CD4-positive, alpha-beta T cell treated with Interferon alpha-2 for 1 hour (primary cell): ENCODE measurements around the gene ZMIZ1.

Source experiments
- DNase-seq, 2 donors: peaks; one replicate each; pipeline ENCODE4 v3.0.0-alpha.2; 2020 to 2022

ZMIZ1 gene

DNA sequence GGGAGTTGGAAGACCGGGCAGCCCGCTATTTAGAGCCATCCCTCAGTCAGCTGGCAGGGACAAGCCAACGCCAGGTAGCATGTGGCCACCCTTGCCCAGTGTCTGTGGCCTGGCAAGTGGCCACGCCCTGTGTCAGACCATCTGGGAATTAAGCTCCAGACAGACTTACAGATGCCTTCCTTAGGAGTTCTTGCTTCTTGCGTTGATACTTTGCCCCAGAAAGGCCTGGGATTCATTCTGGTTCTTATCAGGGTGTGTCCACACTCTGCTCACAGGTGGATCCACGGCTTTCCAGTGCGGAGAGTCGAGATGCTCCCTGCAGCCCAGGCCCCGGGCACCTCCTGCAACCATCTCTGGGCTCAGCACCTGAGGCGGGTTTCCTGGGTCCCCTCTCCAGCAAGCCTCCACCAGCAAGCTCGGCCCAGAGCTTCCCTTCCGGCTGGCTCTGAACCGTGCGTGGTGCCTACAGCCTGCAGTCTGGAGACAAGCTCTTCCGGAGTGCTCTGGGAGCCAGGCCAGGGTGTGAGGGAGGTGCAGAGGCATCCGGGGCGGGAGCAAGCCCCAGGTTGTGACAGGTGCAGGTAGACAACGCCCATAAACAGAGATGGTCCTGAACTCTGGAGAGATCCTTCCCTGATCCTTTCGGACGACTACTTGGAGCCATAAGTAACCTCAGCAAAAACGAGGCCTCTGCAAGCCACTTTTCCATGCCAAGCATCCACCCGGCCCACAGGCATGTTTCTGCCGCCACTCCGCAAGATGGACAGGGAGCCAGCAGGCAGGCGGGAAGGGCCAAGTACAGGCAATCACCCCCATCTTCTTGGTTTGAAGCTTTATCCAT lies 246.2 kb downstream of the ZMIZ1 start:
- DNase-seq, result no peak

- DNase-seq, result no peak
These were observed 246.8 kb downstream of the ZMIZ1 start for GRCh38 chr10:79315602-79315920.

- DNase-seq, result peak in 1 of 2 donors; percentile 20
These were observed 248.1 kb downstream of the ZMIZ1 start for GRCh38 chr10:79316671-79317431.

DNA sequence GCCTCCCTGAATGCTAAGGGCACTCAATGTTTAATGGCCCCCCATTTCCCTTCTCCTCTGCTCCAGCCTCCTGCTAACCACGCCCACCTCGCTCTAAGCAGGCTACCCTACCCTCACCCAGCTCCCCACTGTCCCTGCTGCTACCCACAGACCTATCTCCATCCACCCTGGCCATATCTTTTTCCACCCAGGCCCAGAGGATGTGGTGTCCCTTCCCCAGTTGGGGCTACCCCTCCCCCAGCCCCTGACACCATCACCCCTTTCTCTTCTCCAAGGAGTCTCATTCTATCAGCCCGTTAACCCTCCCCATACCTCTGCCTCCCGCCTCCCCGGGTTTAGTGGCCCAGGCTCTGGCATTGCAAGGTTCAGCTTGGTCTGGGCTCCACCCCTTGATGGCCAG lies 249.6 kb downstream of the ZMIZ1 start:
- no peak for DNase-seq

DNA sequence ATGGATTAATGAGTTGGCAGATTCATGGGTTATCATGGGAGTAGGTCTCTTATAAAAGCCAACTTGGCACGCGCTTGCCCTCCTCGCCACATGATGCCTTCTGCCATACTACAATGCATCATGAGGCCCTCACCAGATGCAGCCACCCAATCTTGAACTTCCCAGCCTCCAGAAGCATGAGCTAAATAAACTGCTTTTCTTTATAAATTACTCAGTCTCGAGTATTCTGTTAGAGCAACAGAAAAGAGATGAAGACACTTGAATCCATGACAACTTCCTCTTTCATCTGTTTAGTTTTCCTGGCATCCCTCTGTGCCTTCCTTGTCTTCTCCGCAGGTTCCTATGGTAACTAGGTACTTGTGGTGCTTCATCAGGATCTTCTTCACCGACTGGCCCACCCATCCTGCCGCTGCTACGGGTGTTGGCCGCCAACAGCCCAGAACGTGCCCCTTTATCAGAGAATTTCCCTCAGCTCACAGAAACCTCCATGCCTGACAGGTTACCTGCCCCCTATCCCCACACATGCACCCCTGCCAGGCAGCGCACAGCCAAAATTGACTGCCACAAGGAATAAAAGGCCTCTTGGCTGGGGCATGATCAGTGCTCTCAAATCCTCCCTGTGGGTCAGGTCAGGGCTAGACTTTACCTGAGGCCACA lies 250.5 kb downstream of the ZMIZ1 start:
- no peak for DNase-seq

- DNase-seq, result no peak
These were observed 251.6 kb downstream of the ZMIZ1 start for GRCh38 chr10:79320316-79320715.

DNA sequence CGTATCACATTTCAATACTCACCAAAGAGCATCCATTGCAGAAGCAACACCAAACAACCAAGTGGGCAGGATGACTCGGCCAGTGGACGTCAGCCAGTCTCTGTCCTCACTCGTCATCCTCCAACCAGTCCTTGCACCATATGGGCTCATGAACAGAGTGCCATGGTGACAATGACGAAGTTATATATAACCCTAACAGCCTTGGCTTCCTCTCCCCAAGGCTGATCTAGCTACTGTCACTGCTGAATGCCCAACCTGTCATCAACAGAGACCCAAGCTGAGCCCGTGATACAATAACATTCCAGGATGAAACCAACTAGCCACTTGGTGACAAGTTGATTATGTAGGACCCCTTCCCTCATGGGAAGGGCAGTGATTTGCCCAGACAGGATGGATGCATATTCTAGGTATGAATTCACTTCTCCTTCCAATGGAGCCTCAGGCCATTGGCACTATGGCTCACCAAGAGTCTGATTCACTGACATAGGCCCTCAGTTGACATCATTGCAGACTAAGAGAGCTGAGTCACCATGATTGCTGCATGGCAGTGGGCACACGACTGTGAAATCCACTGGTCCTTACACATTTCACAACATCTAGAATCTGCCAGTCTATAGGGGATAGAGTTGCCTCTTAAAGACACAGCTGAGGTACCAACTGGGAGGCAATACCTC lies 252.2 kb downstream of the ZMIZ1 start:
- DNase-seq, result peak in 1 of 2 donors; percentile 67

DNA sequence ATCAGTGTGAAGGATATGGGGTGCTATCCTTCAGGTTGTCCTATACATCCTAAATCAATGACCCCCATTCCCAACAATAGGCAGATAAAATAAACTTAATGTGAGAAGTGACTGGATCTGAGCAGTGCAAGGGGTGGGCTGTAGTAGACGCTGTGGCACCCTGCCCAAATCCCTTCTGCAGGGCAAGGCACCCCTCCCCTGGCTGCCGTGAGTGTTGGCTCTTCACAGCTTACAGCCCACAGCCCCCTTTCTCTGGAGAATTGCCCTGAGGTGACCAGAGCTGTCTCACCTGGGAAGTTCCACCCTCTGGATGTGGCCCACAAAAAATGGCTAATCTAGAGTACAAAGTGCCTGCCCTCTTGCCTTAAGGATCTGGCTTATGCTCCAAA lies 252.7 kb downstream of the ZMIZ1 start:
- no peak for DNase-seq

DNA sequence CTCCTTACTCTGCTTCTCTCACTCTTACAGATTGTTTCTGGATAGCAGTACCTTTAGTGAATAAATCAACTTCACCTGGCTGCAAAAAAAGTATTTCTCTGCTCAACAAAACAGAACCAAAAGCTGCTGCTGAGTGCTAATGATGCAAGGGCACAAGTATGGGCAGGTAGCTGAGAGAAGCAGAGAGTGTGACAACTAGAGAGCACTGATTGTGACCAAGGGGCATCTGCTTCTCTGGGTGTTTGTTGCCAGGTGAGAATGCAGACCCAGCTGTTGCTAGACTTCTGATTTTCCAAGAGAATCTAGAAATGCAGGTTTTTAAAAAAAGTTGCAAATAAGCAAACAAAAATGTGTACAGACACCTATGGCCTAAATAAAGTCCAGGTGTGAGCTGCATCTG lies 253.2 kb downstream of the ZMIZ1 start:
- no peak for DNase-seq

DNA sequence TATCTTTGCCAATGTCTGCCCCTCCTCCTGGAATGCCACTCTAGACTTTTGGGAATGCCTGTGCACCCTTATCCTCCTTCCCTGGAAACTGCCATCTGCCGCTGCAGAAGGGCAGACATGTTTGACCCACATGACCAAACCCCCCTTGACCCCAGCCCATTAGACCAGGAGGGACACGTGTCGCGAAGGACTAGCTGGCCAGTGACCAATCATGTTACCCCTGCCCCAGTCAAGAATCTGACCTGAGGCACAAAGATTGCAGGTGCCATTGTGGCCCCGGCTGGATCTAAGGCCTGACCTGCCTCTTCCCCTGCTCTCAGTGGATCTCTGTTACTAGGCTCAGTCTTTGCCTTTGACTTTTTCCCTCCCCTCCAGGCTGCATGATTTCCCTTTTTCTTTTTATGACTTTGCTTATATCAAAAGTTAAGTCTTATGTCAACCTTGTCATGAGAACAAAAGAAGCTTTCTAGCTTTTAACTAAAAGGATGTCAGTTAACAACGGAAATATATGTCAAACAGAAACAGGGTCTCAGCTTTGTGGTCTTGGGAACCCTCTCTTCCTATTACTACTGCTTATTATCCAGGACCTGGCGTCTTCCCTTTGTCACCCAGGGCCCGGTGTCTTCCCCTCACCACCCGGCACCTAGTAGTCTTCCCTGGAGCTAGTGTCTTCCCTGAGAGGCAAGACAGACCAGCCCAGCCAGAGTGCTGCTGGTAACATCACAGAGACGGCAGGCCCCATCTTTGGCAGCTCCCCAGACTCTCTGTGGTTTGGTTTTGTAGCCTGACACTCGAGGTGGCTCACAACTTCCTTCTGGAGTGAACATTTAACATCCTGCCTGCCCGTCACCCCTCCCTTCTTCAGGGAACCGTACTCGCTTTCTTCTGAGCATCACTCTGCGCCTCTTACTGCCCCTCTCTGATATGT lies 254.1 kb downstream of the ZMIZ1 start:
- DNase-seq, result peak; percentile 75 to 81

DNA sequence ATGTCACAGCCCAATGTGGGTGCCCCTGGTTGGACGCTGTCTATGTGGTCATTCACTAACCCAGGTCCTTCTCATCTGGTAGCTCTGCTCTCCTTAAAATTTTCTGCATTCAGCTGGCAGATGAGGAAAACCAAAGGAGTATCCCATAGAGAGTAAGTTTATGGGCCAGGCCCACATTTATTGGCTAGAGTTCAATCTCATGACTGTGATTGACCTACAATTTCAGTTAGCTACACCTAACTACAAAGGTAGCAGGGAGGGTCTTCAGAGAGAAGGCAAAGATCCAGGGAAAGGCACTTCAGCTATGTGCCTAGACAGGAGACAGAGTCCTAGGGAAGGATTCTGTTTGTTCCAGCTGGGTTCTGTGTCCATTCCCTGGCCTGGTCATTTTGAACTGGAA lies 254.8 kb downstream of the ZMIZ1 start:
- DNase-seq, result no peak

GRCh38 chr10:79324032-79324695 lies 255.4 kb downstream of the ZMIZ1 start:
- DNase-seq, result no peak

DNA sequence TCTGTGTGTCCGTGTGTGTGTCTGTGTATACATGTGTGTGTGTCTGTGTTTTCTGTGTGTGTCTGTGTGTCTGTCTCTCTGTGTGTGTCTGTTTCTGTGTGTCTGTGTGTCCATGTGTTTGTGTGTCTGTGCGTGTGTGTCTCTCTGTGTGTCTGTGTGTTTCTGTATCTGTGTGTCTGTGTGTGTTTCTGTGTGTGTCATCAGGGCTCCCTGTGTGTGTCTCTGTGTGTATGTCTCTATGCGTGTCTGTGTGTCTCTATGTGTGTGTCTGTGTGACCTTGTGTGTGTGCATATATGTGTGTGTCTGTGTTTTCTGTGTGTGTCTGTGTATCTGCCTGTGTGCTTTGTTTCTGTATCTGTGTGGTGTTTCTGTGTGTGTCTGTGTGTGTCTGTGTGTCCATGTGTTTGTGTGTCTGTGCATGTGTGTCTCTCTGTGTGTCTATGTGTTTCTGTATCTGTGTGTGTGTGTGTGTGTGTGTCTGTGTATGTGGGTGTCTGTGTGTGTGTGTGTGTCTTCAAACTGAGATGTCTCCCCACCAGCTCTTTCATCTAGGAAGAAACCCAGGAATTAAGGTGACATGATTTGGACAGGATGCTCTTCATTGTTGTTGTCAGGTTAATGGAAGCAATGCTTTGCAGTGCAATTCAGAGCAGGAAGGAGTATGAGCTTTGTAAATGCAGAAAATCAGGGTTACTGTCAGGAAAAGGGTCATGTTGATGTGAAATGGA lies 257.8 kb downstream of the ZMIZ1 start:
- DNase-seq, result no peak

DNA sequence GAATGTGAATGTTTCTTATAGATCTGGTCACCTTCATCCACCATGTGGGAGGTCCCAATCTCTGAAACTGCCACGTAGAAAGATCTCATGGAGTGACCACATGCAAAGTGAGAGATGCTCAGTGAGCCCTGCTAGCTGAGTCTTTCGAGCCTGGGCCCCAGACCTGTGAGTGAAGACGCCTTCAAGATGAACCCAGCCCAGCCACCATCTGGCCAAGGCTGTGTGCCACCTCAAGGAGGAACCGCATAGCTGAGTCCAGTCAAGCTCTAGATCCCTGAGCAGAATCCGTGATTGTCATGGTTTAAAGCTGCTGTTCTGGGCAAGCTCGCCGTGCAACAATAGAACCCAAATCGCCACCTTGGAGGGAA lies 258.3 kb downstream of the ZMIZ1 start:
- DNase-seq, result no peak

GRCh38 chr10:79328147-79328701 lies 259.5 kb downstream of the ZMIZ1 start:
- no peak for DNase-seq

- no peak for DNase-seq
These were observed 260.2 kb downstream of the ZMIZ1 start for GRCh38 chr10:79328737-79329504.

- no peak for DNase-seq
These were observed 260.8 kb downstream of the ZMIZ1 start for GRCh38 chr10:79329529-79329928.

GRCh38 chr10:79331226-79331625 lies 262.5 kb downstream of the ZMIZ1 start:
- no peak for DNase-seq

DNA sequence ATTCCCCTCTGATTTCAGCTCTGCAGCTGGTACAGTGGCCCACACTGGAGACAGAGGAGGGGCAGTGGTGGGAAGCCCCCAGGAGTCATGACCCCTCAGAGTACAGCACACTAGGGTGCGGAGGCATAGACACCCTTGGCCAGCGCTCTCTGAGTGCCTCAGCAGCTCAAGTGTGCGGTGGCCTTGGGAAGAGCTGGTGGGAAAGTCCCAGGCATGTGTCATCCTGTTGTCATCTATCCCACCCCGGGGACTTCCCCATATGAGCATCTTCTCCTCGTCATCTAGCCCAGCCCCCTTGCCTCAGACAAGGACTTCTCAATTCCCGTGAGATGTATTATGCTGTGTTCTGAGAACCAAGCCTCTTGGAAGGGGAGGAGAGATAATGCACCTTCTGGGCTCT lies 262.9 kb downstream of the ZMIZ1 start:
- DNase-seq, result peak; percentile 82 to 87
